Activated CD8-positive, alpha-beta memory T cell treated with anti-CD3 and anti-CD28 coated beads, Interleukin-2, amount 10 ng/mL, durations not matched to agents 7 days and 5 days (primary cell): ENCODE results near the gene PAGR1. TPM values are rescaled to one million over a fixed set of nuclear protein-coding genes. Genes with fewer than 3 reads are reported as not detected.
A peak's percentile ranks its signal among the peaks of the same experiment; 100 is the strongest.

Source experiments
- ATAC-seq: fragments of 150-1000 bp; cut with Tn5 transposase; one replicate; pipeline ENCODE4 v1.10.0; 2021; ENCODE audit warnings: moderate library complexity
- CTCF ChIA-PET: fragments of 350-600 bp; sonication (Branson Sonifier 250); formaldehyde crosslinking; loops from one replicate; lab custom pipeline; 2021; ENCODE audit warnings: antibody characterized with exemption; lab: Charles Lee
- DNase-seq: peaks from one replicate; pipeline ENCODE4 v3.0.0-alpha.2; 2020
- H3K27ac Mint-ChIP-seq: one replicate; pipeline ENCODE4 v1.8.0; 2021; ENCODE audit warnings: mild to moderate bottlenecking, mixed read lengths
- H3K27me3 Mint-ChIP-seq: one replicate; pipeline ENCODE4 v1.8.0; 2021; ENCODE audit warnings: mixed read lengths
- H3K36me3 Mint-ChIP-seq: one replicate; pipeline ENCODE4 v1.8.0; 2021; ENCODE audit warnings: mild to moderate bottlenecking, mixed read lengths
- H3K4me1 Mint-ChIP-seq: one replicate; pipeline ENCODE4 v1.8.0; 2021; ENCODE audit warnings: mixed read lengths
- H3K4me3 Mint-ChIP-seq: one replicate; pipeline ENCODE4 v1.8.0; 2021; ENCODE audit warnings: mild to moderate bottlenecking, moderate library complexity, mixed read lengths
- H3K9me3 Mint-ChIP-seq: one replicate; pipeline ENCODE4 v1.8.0; 2022; ENCODE audit warnings: low read depth, mixed read lengths
- total RNA-seq, 2 experiments: library from RNA; stranded (reverse); gene quantifications; one replicate each; pipeline ENCODE4 v1.2.3, GENCODE V29; 2021

The PAGR1 gene
- total RNA-seq, 2 experiments from 2014 or later, result 34.3 to 35.2 TPM

- Mint-ChIP-seq H3K4me3 (no peak overlapping the region), H3K27ac (no peak overlapping the region), H3K9me3 (no peaks in the 10 kb centered on the region), H3K36me3 (peaks cover 31% of the 10 kb centered on the region), H3K4me1 (no peaks in the 10 kb centered on the region), H3K27me3 (no peaks in the 10 kb centered on the region)
- ATAC-seq (no peak), DNase-seq (no peak)
- CTCF ChIA-PET, result interaction anchor here (3.2 kb wide), 1 partner anchor 9 kb away, joined by 23 read pairs; no protein-coding TSS in a partner anchor
Measured at GRCh38 chr16:29839822-29840221, 23.9 kb downstream of the PAGR1 start.

- H3K27me3 Mint-ChIP-seq, result no peaks in the 10 kb centered on the region
- H3K4me1 Mint-ChIP-seq, result no peaks in the 10 kb centered on the region
- DNase-seq (no peak), ATAC-seq (no peak)
- no peak overlapping the region for H3K27ac Mint-ChIP-seq
- CTCF ChIA-PET, result interaction anchor here (3.2 kb wide), 1 partner anchor 8 kb away, joined by 23 read pairs; no protein-coding TSS in a partner anchor
- H3K4me3 Mint-ChIP-seq, result no peak overlapping the region
- H3K9me3 Mint-ChIP-seq, result no peaks in the 10 kb centered on the region
- H3K36me3 Mint-ChIP-seq, result peaks cover 29% of the 10 kb centered on the region
Measured at GRCh38 chr16:29840240-29840639, 24.3 kb downstream of the PAGR1 start.

GRCh38 chr16:29841631-29842030 is 25.7 kb downstream of the PAGR1 start:
- H3K27ac Mint-ChIP-seq, result no peak overlapping the region
- H3K36me3 Mint-ChIP-seq, result peaks cover 25% of the 10 kb centered on the region
- no peaks in the 10 kb centered on the region for H3K4me1 Mint-ChIP-seq
- no peaks in the 10 kb centered on the region for H3K27me3 Mint-ChIP-seq
- H3K9me3 Mint-ChIP-seq, result no peaks in the 10 kb centered on the region
- CTCF ChIA-PET, result interaction anchor here (1.0 kb wide), 1 partner anchor 190 kb away, joined by 3 read pairs; no protein-coding TSS in a partner anchor
- ATAC-seq, result no peak
- no peak for DNase-seq
- H3K4me3 Mint-ChIP-seq, result no peak overlapping the region

- H3K9me3 Mint-ChIP-seq, result no peaks in the 10 kb centered on the region
- no peak overlapping the region for H3K4me3 Mint-ChIP-seq
- H3K36me3 Mint-ChIP-seq, result peaks cover 20% of the 10 kb centered on the region
Measured at GRCh38 chr16:29842732-29843346, 26.9 kb downstream of the PAGR1 start.

GRCh38 chr16:29843931-29844330 is 28.0 kb downstream of the PAGR1 start:
- DNase-seq (no peak), ATAC-seq (no peak)
- Mint-ChIP-seq H3K27me3 (no peaks in the 10 kb centered on the region), H3K36me3 (peaks cover 20% of the 10 kb centered on the region), H3K4me1 (no peaks in the 10 kb centered on the region), H3K27ac (no peak overlapping the region), H3K4me3 (no peak overlapping the region), H3K9me3 (no peaks in the 10 kb centered on the region)
- CTCF ChIA-PET, result interaction anchor here (0.8 to 1.9 kb wide), 4 partner anchors 11 to 188 kb away, joined by 3 to 9 read pairs (median 3); partner anchors contain the start of gene PAGR1

More at GRCh38 chr16:29842732-29843346, 26.9 kb downstream of the PAGR1 start:
- Mint-ChIP-seq H3K4me1 (no peaks in the 10 kb centered on the region), H3K27ac (no peak overlapping the region), H3K27me3 (no peaks in the 10 kb centered on the region)
- ATAC-seq (no peak), DNase-seq (no peak)
- CTCF ChIA-PET, result interaction anchor here (1.0 to 1.9 kb wide), 3 partner anchors 12 to 121 kb away, joined by 3 to 9 read pairs (median 3); partner anchors contain the start of gene PAGR1

- ATAC-seq (no peak), DNase-seq (no peak)
- no peak overlapping the region for H3K27ac Mint-ChIP-seq
- H3K4me1 Mint-ChIP-seq, result no peaks in the 10 kb centered on the region
- no peaks in the 10 kb centered on the region for H3K27me3 Mint-ChIP-seq
- no peak overlapping the region for H3K4me3 Mint-ChIP-seq
- CTCF ChIA-PET, result interaction anchor here (0.8 to 1.7 kb wide), 3 partner anchors 10 to 187 kb away, joined by 3 read pairs; no protein-coding TSS in a partner anchor
- no peaks in the 10 kb centered on the region for H3K9me3 Mint-ChIP-seq
- H3K36me3 Mint-ChIP-seq, result peaks cover 22% of the 10 kb centered on the region
Measured at GRCh38 chr16:29844575-29845331, 28.8 kb downstream of the PAGR1 start.

GRCh38 chr16:29845656-29846055 is 29.7 kb downstream of the PAGR1 start:
- ATAC-seq (no peak), DNase-seq (no peak)
- Mint-ChIP-seq H3K27ac (peak overlapping the region; percentile 22), H3K4me1 (no peaks in the 10 kb centered on the region), H3K4me3 (no peak overlapping the region), H3K36me3 (peaks cover 19% of the 10 kb centered on the region), H3K27me3 (no peaks in the 10 kb centered on the region), H3K9me3 (no peaks in the 10 kb centered on the region)
- CTCF ChIA-PET, result interaction anchor here (0.8 to 8.1 kb wide), 4 partner anchors 18 to 145 kb away, joined by 3 to 192 read pairs (median 56); partner anchors contain the start of genes CDIPT, MVP and PAGR1

GRCh38 chr16:29848420-29849297 is 32.7 kb downstream of the PAGR1 start:
- peak; percentile 93 for ATAC-seq
- Mint-ChIP-seq H3K27me3 (no peaks in the 10 kb centered on the region), H3K4me3 (no peak overlapping the region), H3K36me3 (peaks cover 12% of the 10 kb centered on the region), H3K9me3 (no peaks in the 10 kb centered on the region), H3K27ac (no peak overlapping the region), H3K4me1 (no peaks in the 10 kb centered on the region)
- CTCF ChIA-PET, result interaction anchor here (0.6 to 8.1 kb wide), 58 partner anchors 8 to 203 kb away, joined by 3 to 192 read pairs (median 4); partner anchors contain the start of genes ASPHD1, C16orf54, C16orf92 and CDIPT
- DNase-seq, result peak; percentile 87

GRCh38 chr16:29849505-29849904 is 33.6 kb downstream of the PAGR1 start:
- no peaks in the 10 kb centered on the region for H3K9me3 Mint-ChIP-seq
- no peaks in the 10 kb centered on the region for H3K4me1 Mint-ChIP-seq
- CTCF ChIA-PET, result interaction anchor here (0.7 to 8.1 kb wide), 23 partner anchors 9 to 186 kb away, joined by 3 to 192 read pairs (median 6); partner anchors contain the start of genes ASPHD1, CDIPT, KCTD13 and MVP
- H3K27ac Mint-ChIP-seq, result no peak overlapping the region
- no peak overlapping the region for H3K4me3 Mint-ChIP-seq
- DNase-seq, result no peak
- H3K27me3 Mint-ChIP-seq, result no peaks in the 10 kb centered on the region
- peaks cover 10% of the 10 kb centered on the region for H3K36me3 Mint-ChIP-seq
- no peak for ATAC-seq

GRCh38 chr16:29850998-29851397 is 35.0 kb downstream of the PAGR1 start:
- Mint-ChIP-seq H3K4me1 (no peaks in the 10 kb centered on the region), H3K27me3 (no peaks in the 10 kb centered on the region), H3K9me3 (no peaks in the 10 kb centered on the region), H3K27ac (no peak overlapping the region), H3K4me3 (no peak overlapping the region), H3K36me3 (peaks cover 6% of the 10 kb centered on the region)
- ATAC-seq (no peak), DNase-seq (no peak)
- CTCF ChIA-PET, result interaction anchor here (0.6 to 8.1 kb wide), 4 partner anchors 10 to 183 kb away, joined by 3 to 192 read pairs (median 56); partner anchors contain the start of genes MVP and PAGR1

GRCh38 chr16:29852654-29853053 is 36.7 kb downstream of the PAGR1 start:
- H3K36me3 Mint-ChIP-seq, result peaks cover 2% of the 10 kb centered on the region
- DNase-seq (no peak), ATAC-seq (no peak)
- H3K27me3 Mint-ChIP-seq, result no peaks in the 10 kb centered on the region
- no peak overlapping the region for H3K4me3 Mint-ChIP-seq
- H3K9me3 Mint-ChIP-seq, result no peaks in the 10 kb centered on the region
- no peaks in the 10 kb centered on the region for H3K4me1 Mint-ChIP-seq
- H3K27ac Mint-ChIP-seq, result no peak overlapping the region
- CTCF ChIA-PET, result interaction anchor here (8.1 kb wide), 1 partner anchor 31 kb away, joined by 192 read pairs; the partner anchor contains the start of genes MVP and PAGR1

- ATAC-seq (no peak), DNase-seq (no peak)
- CTCF ChIA-PET, result interaction anchor here (0.8 to 2.0 kb wide), 5 partner anchors 9 to 177 kb away, joined by 3 to 5 read pairs (median 3); no protein-coding TSS in a partner anchor
Measured at GRCh38 chr16:29854520-29855100, 38.7 kb downstream of the PAGR1 start.

More at GRCh38 chr16:29854520-29855100, 38.7 kb downstream of the PAGR1 start:
- peaks cover 8% of the 10 kb centered on the region for H3K36me3 Mint-ChIP-seq
- no peak overlapping the region for H3K4me3 Mint-ChIP-seq
- no peaks in the 10 kb centered on the region for H3K27me3 Mint-ChIP-seq
- H3K4me1 Mint-ChIP-seq, result no peaks in the 10 kb centered on the region
- H3K9me3 Mint-ChIP-seq, result no peaks in the 10 kb centered on the region
- H3K27ac Mint-ChIP-seq, result no peak overlapping the region
